GM18499 (cell line): ENCODE measurements around the gene CDK2AP2.
"Not testable (repeated sequence)": the region's sequence is repeated elsewhere in the genome, so short reads cannot be mapped to it uniquely, and the experiment has no call there.

ENCODE experiments used
- ATAC-seq: cut with Tn5 transposase; IDR thresholded peaks from one replicate; pipeline ENCODE4 v1.9.1; 2021; ENCODE audit warnings: moderate number of reproducible peaks; ENCODE audit not compliant: insufficient read depth, unreplicated experiment

The CDK2AP2 gene

GRCh38 chr11:67492069-67492727, 15.8 kb downstream of the CDK2AP2 start:
- no peak for ATAC-seq

- ATAC-seq = no peak
Measured at GRCh38 chr11:67491276-67492068, 16.5 kb downstream of the CDK2AP2 start.

- ATAC-seq = no peak
Measured at GRCh38 chr11:67490727-67491065, 17.3 kb downstream of the CDK2AP2 start.

- ATAC-seq = no peak
Measured at GRCh38 chr11:67489885-67490726, 17.9 kb downstream of the CDK2AP2 start.

GRCh38 chr11:67489203-67489884, 18.6 kb downstream of the CDK2AP2 start:
- no peak for ATAC-seq

GRCh38 chr11:67486481-67487195, 21.3 kb downstream of the CDK2AP2 start:
- no peak for ATAC-seq

GRCh38 chr11:67485873-67486361, 22.0 kb downstream of the CDK2AP2 start:
- ATAC-seq = not testable (repeated sequence)

GRCh38 chr11:67484847-67485311, 23.1 kb downstream of the CDK2AP2 start:
- no peak for ATAC-seq

- ATAC-seq = no peak
Measured at GRCh38 chr11:67483831-67484665, 23.9 kb downstream of the CDK2AP2 start.

GRCh38 chr11:67482827-67483798, 24.8 kb downstream of the CDK2AP2 start, which contains the start of gene AIP:
AIP (plus strand) TSS chr11:67483026; CDS start chr11:67483159, 133 bp downstream.
- peak; percentile 47 for ATAC-seq

- no peak for ATAC-seq
Measured at GRCh38 chr11:67482275-67482826, 25.6 kb downstream of the CDK2AP2 start.

- not testable (repeated sequence) for ATAC-seq
Measured at GRCh38 chr11:67477344-67478050, 30.5 kb downstream of the CDK2AP2 start.

- ATAC-seq = not testable (repeated sequence)
Measured at GRCh38 chr11:67476692-67477091, 31.3 kb downstream of the CDK2AP2 start.

- ATAC-seq = no peak
Measured at GRCh38 chr11:67472882-67473281, 35.1 kb downstream of the CDK2AP2 start.

- no peak for ATAC-seq
Measured at GRCh38 chr11:67470337-67471002, 37.5 kb downstream of the CDK2AP2 start.

GRCh38 chr11:67469508-67469811, 38.5 kb downstream of the CDK2AP2 start:
- ATAC-seq = no peak
